ENCODE results near the gene B3GAT3.
"Not testable (repeated sequence)": the region's sequence is repeated elsewhere in the genome, so short reads cannot be mapped to it uniquely, and the experiment has no call there.

- not testable (repeated sequence) for TF ChIP-seq CTCF, POLR2AphosphoS5 (IDR thresholded peaks at IDR 0.05)
Observed at GRCh38 chr11:62570903-62571302, 50.9 kb downstream of the B3GAT3 start.

Measured in prostate gland (tissue), 2 donors.